ENCODE data around the gene SLC9A8.

- TF ChIP-seq REST (IDR thresholded peaks at IDR 0.05; ENCODE audit: insufficient replicate concordance, low read depth) (no peak), GABPA (IDR thresholded peaks at IDR 0.05; ENCODE audit: low read depth) (no peak), CTCF (IDR thresholded peaks at IDR 0.05; ENCODE audit: insufficient read depth, low read length) (no peak), POLR2AphosphoS5 (IDR thresholded peaks at IDR 0.05; ENCODE audit: low read depth) (no peak)
These were observed 80.2 kb downstream of the SLC9A8 start for GRCh38 chr20:49892817-49893216.

Data from HL-60 (cell line).